SU-DHL-6 (cell line): ENCODE data around the gene MARCHF6.

Experiments used
- H2AFZ ChIP-seq: fragments of 200-600 bp; sonication (generic); 2 replicates; pipeline ENCODE4 v1.6.1; 2014; ENCODE audit warnings: low read depth, mild to moderate bottlenecking, moderate library complexity, mixed read lengths, antibody characterized with exemption, low read length; ENCODE audit not compliant: severe bottlenecking
- H3F3A ChIP-seq: fragments of 200-600 bp; shearing (Covaris generic); 2 replicates; pipeline ENCODE4 v1.6.0; 2016; ENCODE audit warnings: antibody characterized with exemption, mild to moderate bottlenecking; ENCODE audit not compliant: insufficient read depth
- H3K27ac ChIP-seq: fragments of 200-600 bp; sonication (generic); 2 replicates; pipeline ENCODE4 v1.5.1; 2016; ENCODE audit warnings: low read depth, mild to moderate bottlenecking, low read length, moderate library complexity, mixed read lengths
- H3K27me3 ChIP-seq: fragments of 200-600 bp; sonication (generic), shearing (Covaris generic); 2 replicates; pipeline ENCODE4 v1.6.0; 2014; ENCODE audit warnings: mild to moderate bottlenecking, low read length
- H3K36me3 ChIP-seq: fragments of 200-600 bp; sonication (generic); 2 replicates; pipeline ENCODE4 v1.6.1; 2014; ENCODE audit warnings: mild to moderate bottlenecking, low read length, mixed read lengths
- H3K4me2 ChIP-seq: fragments of 300-600, 200-600 bp; shearing (Covaris generic), sonication (generic); 2 replicates; pipeline ENCODE4 v1.6.0; 2014; ENCODE audit warnings: low read length, low read depth, mild to moderate bottlenecking; ENCODE audit not compliant: poor library complexity, severe bottlenecking
- H3K4me3 ChIP-seq: fragments of 200-600 bp; sonication (generic); 2 replicates; pipeline ENCODE4 v1.5.1; 2014; ENCODE audit warnings: antibody characterized with exemption, low read length, mild to moderate bottlenecking, mixed read lengths; ENCODE audit not compliant: insufficient read depth, poor library complexity, severe bottlenecking
- H3K79me2 ChIP-seq: fragments of 200-600 bp; sonication (generic); 2 replicates; pipeline ENCODE4 v1.6.1; 2014; ENCODE audit warnings: mild to moderate bottlenecking, low read length, moderate library complexity; ENCODE audit not compliant: insufficient read depth
- H3K9ac ChIP-seq: fragments of 200-600 bp; sonication (generic); 2 replicates; pipeline ENCODE4 v1.7.0; 2014; ENCODE audit warnings: mild to moderate bottlenecking, low read length
- H3K9me2 ChIP-seq: fragments of 200-600 bp; sonication (generic); replicated peaks from 2 replicates; pipeline ENCODE4 v1.6.1; 2014; ENCODE audit warnings: low read length; ENCODE audit not compliant: insufficient read depth
- H3K9me3 ChIP-seq: fragments of 200-600 bp; sonication (generic); 2 replicates; pipeline ENCODE4 v1.6.1; 2014; ENCODE audit warnings: low read length, mixed read lengths; ENCODE audit not compliant: insufficient read depth
- H4K20me1 ChIP-seq: fragments of 200-600 bp; sonication (generic); 2 replicates; pipeline ENCODE4 v1.6.1; 2014; ENCODE audit warnings: low read depth, mild to moderate bottlenecking, antibody characterized with exemption, low read length, moderate library complexity, mixed read lengths
- EZH2phosphoT487 ChIP-seq: fragments of 200-600 bp; sonication (generic), shearing (Covaris generic); conservative IDR thresholded peaks from 2 replicates; pipeline ENCODE4 v1.6.1; 2018; ENCODE audit warnings: mild to moderate bottlenecking, antibody characterized with exemption, low read length, moderate library complexity, mixed read lengths
- TF ChIP-seq, protein P1 (sequence below): fragments of 200-600 bp; sonication (generic); IDR thresholded peaks from one replicate; pipeline ENCODE4 v1.5.1; 2017; ENCODE audit warnings: antibody characterized with exemption, mild to moderate bottlenecking, low read length, moderate library complexity; ENCODE audit not compliant: insufficient read depth, poor library complexity, severe bottlenecking

The MARCHF6 gene

DNA sequence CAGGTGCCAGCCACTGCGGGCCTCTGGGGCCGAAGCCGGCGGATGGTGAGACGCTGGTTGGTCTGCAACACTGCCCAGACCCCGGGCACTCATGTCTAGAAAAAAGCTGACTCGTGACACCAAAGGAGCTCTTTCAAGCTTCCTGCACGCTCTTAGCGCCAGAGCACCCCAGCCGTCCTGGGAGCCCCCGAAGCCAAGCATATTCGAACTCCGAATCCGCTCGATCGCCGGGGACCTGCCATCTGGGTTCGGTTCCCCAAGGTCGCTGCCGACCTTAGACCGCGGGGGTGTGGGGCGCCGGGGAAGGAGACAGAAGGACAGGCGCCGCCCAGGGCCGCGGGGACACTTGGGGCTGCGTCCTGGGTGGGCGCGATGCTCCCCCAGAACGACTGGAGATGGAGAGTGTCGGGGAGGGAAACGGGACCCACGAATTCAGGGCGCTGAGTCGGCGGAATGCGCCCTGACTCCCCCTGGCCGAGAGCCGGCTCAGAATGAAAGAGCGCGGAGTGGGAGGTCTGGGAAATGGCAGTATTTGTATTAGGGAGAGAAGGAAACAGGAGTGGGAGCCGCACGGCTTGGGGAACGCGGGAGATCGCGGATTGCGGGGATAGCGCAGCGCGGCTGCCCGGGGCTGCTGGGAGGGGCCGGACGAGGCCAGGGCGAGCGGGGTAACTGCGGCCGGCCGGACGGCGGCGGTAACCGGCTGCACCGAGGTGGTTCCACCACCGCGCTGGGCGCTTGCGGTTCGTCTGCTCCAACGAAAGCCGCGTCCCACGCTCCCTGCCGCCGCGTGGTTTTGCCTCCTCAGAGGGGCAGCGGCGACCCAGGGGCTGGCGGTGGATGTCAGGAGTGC is 20.1 kb upstream of the MARCHF6 start:
- H3K4me3 ChIP-seq, result no peak overlapping the region

GRCh38 chr5:10334831-10335230 is 18.7 kb upstream of the MARCHF6 start:
- Histone ChIP-seq H3K4me3 (no peak overlapping the region), H4K20me1 (no peaks in the 10 kb centered on the region), H3K9me2 (no peaks in the 10 kb centered on the region), H3K79me2 (no peaks in the 10 kb centered on the region), H3K27ac (no peak overlapping the region), H2AFZ (no peak overlapping the region), H3K4me2 (no peak overlapping the region), H3K9ac (no peak overlapping the region), H3F3A (no peaks in the 10 kb centered on the region), H3K27me3 (no peaks in the 10 kb centered on the region), H3K36me3 (no peaks in the 10 kb centered on the region), H3K9me3 (no peaks in the 10 kb centered on the region)
- no peak for TF ChIP-seq EZH2phosphoT487
- TF ChIP-seq, protein P1, sequence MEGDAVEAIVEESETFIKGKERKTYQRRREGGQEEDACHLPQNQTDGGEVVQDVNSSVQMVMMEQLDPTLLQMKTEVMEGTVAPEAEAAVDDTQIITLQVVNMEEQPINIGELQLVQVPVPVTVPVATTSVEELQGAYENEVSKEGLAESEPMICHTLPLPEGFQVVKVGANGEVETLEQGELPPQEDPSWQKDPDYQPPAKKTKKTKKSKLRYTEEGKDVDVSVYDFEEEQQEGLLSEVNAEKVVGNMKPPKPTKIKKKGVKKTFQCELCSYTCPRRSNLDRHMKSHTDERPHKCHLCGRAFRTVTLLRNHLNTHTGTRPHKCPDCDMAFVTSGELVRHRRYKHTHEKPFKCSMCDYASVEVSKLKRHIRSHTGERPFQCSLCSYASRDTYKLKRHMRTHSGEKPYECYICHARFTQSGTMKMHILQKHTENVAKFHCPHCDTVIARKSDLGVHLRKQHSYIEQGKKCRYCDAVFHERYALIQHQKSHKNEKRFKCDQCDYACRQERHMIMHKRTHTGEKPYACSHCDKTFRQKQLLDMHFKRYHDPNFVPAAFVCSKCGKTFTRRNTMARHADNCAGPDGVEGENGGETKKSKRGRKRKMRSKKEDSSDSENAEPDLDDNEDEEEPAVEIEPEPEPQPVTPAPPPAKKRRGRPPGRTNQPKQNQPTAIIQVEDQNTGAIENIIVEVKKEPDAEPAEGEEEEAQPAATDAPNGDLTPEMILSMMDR, result no peak

More for the DNA sequence above, 20.1 kb upstream of the MARCHF6 start:
- Histone ChIP-seq H3K4me2 (peak overlapping the region; percentile 22), H3K27me3 (no peaks in the 10 kb centered on the region), H3K79me2 (no peaks in the 10 kb centered on the region), H3K9me3 (no peaks in the 10 kb centered on the region), H3F3A (no peaks in the 10 kb centered on the region), H3K27ac (no peak overlapping the region), H4K20me1 (no peaks in the 10 kb centered on the region), H2AFZ (no peak overlapping the region), H3K9me2 (no peaks in the 10 kb centered on the region), H3K9ac (no peak overlapping the region), H3K36me3 (no peaks in the 10 kb centered on the region)
- TF ChIP-seq, protein P1, result no peak
- no peak for TF ChIP-seq EZH2phosphoT487

GRCh38 chr5:10335711-10336470 is 17.6 kb upstream of the MARCHF6 start:
- H3K9me2 ChIP-seq, result no peaks in the 10 kb centered on the region
- no peak overlapping the region for H3K27ac ChIP-seq
- no peaks in the 10 kb centered on the region for H3F3A ChIP-seq
- H3K36me3 ChIP-seq, result no peaks in the 10 kb centered on the region
- H4K20me1 ChIP-seq, result no peaks in the 10 kb centered on the region
- no peak overlapping the region for H3K4me2 ChIP-seq
- no peak overlapping the region for H3K9ac ChIP-seq
- no peaks in the 10 kb centered on the region for H3K27me3 ChIP-seq
- H3K79me2 ChIP-seq, result no peaks in the 10 kb centered on the region
- no peak overlapping the region for H3K4me3 ChIP-seq
- TF ChIP-seq EZH2phosphoT487, result no peak
- TF ChIP-seq, protein P1, result no peak
- H2AFZ ChIP-seq, result no peak overlapping the region
- no peaks in the 10 kb centered on the region for H3K9me3 ChIP-seq
